PFSK-1 (cell line): ENCODE measurements around the gene SERINC5.

Experiments
- FOXP2 ChIP-seq: optimal IDR thresholded peaks from 2 replicates; pipeline ENCODE3; 2011; ENCODE audit warnings: borderline replicate concordance, control low read depth, inconsistent platforms; ENCODE audit not compliant: insufficient read depth; ENCODE audit errors: extremely low read length, extremely low read depth
- POLR2AphosphoS5 ChIP-seq: IDR thresholded peaks from 2 replicates; pipeline ENCODE4 v1.6.1; 2012; ENCODE audit warnings: low read depth, mild to moderate bottlenecking, control low read depth, low read length, moderate library complexity
- TAF1 ChIP-seq: IDR thresholded peaks from 2 replicates; pipeline ENCODE4 v1.6.1; 2012; ENCODE audit warnings: low read length, control low read depth, borderline replicate concordance; ENCODE audit not compliant: insufficient read depth
- TF ChIP-seq, protein P1 (sequence below), 2 experiments: IDR thresholded peaks; 2 replicates each; pipeline versions ENCODE4 v1.6.1 to v1.8.0; 2011 to 2012; ENCODE audit warnings: low read depth in 2 of 2, low read length in 2 of 2, control low read depth in 1 of 2, inconsistent platforms in 1 of 2, mild to moderate bottlenecking in 1 of 2, moderate library complexity in 1 of 2; ENCODE audit not compliant: insufficient read depth in 1 of 2

DNA sequence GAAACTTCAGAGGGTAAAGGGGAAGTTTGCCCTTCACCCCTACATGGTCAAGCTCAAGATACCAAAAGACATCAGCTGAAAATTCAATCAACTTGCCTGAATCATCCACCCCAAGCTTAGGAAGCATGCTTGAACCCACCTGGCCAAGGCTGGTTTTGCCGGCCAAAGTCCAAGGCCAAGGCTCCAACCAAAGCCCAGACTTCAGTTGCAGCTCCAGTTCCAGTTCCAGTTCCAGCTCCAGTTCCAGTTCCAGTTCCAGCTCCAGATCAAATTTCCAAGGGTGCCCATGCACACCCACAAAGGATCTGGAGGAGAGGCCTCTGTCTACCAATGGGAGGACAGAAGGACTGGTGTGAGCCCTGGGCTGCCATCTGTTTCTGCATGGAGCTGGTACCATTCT is 4.6 kb upstream of the SERINC5 start:
- TF ChIP-seq POLR2AphosphoS5 (no peak), FOXP2 (no peak), TAF1 (no peak)
- TF ChIP-seq, protein P1, sequence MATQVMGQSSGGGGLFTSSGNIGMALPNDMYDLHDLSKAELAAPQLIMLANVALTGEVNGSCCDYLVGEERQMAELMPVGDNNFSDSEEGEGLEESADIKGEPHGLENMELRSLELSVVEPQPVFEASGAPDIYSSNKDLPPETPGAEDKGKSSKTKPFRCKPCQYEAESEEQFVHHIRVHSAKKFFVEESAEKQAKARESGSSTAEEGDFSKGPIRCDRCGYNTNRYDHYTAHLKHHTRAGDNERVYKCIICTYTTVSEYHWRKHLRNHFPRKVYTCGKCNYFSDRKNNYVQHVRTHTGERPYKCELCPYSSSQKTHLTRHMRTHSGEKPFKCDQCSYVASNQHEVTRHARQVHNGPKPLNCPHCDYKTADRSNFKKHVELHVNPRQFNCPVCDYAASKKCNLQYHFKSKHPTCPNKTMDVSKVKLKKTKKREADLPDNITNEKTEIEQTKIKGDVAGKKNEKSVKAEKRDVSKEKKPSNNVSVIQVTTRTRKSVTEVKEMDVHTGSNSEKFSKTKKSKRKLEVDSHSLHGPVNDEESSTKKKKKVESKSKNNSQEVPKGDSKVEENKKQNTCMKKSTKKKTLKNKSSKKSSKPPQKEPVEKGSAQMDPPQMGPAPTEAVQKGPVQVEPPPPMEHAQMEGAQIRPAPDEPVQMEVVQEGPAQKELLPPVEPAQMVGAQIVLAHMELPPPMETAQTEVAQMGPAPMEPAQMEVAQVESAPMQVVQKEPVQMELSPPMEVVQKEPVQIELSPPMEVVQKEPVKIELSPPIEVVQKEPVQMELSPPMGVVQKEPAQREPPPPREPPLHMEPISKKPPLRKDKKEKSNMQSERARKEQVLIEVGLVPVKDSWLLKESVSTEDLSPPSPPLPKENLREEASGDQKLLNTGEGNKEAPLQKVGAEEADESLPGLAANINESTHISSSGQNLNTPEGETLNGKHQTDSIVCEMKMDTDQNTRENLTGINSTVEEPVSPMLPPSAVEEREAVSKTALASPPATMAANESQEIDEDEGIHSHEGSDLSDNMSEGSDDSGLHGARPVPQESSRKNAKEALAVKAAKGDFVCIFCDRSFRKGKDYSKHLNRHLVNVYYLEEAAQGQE (IDR thresholded peaks at IDR 0.05; ENCODE audit: insufficient read depth in 1 of 2, low read depth in 2 of 2, low read length in 2 of 2): no peak
